ENCODE data around the gene GPR3. TPM values are rescaled to one million over a fixed set of nuclear protein-coding genes. Genes with fewer than 3 reads are reported as not detected.

Gene GPR3
- total and polyA plus RNA-seq, 2 of the 8 experiments (the other 6 are each of a cell fraction or from before 2014, with no cell fraction given): 9.9 to 26.5 TPM

GRCh38 chr1:27349784-27350662, 42.4 kb upstream of the GPR3 start (continued):
- TF ChIP-seq HDAC2 (IDR thresholded peaks at IDR 0.05; ENCODE audit: borderline replicate concordance in 1 of 2, low read depth in 2 of 2, low read length in 2 of 2) (0 out of 4 replicates have a peak, but pooled peaks have one; percentile 3 to 62), SIRT6 (IDR thresholded peaks at IDR 0.05; ENCODE audit: low read length) (no peak), ASH2L (IDR thresholded peaks at IDR 0.05; ENCODE audit: low read length) (peak; percentile 7), CHD7 (IDR thresholded peaks at IDR 0.05; ENCODE audit: insufficient replicate concordance, low read length) (no peak), CTBP2 (IDR thresholded peaks at IDR 0.05; ENCODE audit: borderline replicate concordance, insufficient read depth, insufficient read length, low read length) (no peak), RBBP5 (IDR thresholded peaks at IDR 0.05; ENCODE audit: borderline replicate concordance, low read depth, low read length) (no peak), GABPA (IDR thresholded peaks at IDR 0.05; ENCODE audit: borderline replicate concordance, insufficient read depth, low read length) (no peak), SAP30 (IDR thresholded peaks at IDR 0.05; ENCODE audit: insufficient read depth, insufficient replicate concordance, low read length) (no peak), CREB1 (IDR thresholded peaks at IDR 0.05) (no peak)

All from H1 (cell line).